GM10248 (cell line): Measurements from ENCODE around the gene PIGU.
"Not testable (repeated sequence)": the region's sequence is repeated elsewhere in the genome, so short reads cannot be mapped to it uniquely, and the experiment has no call there.

ENCODE experiments used
- CTCF ChIA-PET: fragments of 300-600 bp; sonication (Branson Sonifier 250); formaldehyde crosslinking; extraction: SDS; loops from one replicate; lab custom pipeline; 2021; ENCODE audit warnings: antibody characterized with exemption; lab: Yijun Ruan, JAX
- POLR2A ChIA-PET: fragments of 350-650 bp; sonication (Branson Sonifier 250); formaldehyde crosslinking; extraction: SDS; loops from one replicate; lab custom pipeline; 2020; ENCODE audit warnings: antibody characterized with exemption; lab: Yijun Ruan, JAX
- DNase-seq: peaks from one replicate; pipeline ENCODE4 v3.0.0; 2012; ENCODE audit errors: extremely low spot score
- TF ChIP-seq, protein P1 (sequence below): IDR thresholded peaks from 2 replicates; pipeline ENCODE4 v1.5.1; 2012; ENCODE audit warnings: mild to moderate bottlenecking, low read depth; ENCODE audit errors: extremely low read depth, missing control alignments, control extremely low read depth

Gene PIGU

DNA sequence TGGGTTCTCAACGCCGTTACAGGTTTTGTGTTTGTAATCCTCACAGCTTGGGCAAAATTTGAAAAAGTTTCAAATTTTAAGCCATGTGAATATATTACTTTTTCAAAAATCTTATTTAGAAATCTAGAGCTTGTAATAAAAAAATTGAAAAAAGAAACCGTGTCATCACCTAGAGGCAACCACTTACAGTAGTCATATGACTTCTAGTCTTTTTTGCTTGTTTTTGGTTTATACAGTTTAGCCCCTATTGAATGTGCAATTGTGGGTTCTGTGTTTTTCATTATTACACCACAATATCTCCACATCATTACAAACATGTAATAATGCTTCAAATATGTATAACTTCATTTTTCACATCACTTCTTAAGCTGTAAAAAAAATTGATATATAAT is 159.8 kb downstream of the PIGU start:
- POLR2A ChIA-PET = interaction anchor here (0.6 to 1.1 kb wide), 2 partner anchors 215 to 1450 kb away, joined by 3 to 7 read pairs; no protein-coding TSS in a partner anchor

DNA sequence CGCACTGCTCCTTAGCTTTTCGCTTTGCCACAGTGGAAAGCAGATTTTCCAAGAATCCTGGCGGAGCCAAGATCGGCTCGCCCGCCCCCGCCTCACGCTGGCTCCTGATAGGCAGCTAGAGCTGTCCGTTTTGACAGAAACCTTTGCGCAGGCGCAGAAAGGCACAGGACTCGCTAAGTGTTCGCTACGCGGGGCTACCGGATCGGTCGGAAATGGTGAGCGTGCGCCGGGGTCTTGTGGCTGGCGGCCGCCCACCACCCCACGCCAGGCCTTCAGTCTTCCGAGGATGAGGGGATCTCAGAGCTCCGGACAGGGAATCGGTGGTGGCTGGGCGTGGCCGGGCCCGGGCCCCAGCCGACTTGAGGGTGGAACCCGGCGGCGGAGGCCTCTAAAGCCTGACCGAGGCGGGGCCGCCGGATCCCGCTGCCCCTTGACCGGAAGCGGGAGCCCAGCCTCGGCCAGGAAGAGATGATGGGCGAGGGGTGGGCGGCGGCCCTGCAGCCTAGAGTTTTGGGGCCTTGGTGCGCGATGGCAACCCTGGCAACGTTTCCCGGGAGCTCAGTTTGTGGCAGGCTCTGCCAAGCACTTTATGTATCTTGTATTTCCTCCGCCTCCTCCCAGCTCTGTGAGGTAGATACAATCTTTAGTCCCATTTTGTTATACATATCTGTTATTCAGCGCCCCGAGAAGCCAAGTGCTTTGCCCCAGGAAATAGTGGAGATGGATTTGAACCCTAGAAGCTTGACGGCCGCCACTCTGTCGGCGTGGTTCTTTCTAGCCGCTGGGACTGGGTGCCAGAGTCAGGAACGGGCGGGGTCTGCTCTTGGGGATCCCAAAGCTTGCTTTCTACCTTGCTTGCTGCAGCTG is 160.4 kb downstream of the PIGU start, which contains the start of gene DYNLRB1:
Gene DYNLRB1 (plus strand): TSS at position 176 of the 867 bp plus-strand sequence. CDS start 37 bp downstream, at position 213.
- peak; percentile 92 for DNase-seq
- ChIA-PET CTCF (interaction anchor here (0.9 to 4.9 kb wide), 12 partner anchors 8 to 326 kb away, joined by 3 to 60 read pairs (median 4); no protein-coding TSS in a partner anchor), POLR2A (interaction anchor here (0.6 to 1.0 kb wide), 2 partner anchors 117 to 1451 kb away, joined by 3 to 7 read pairs; no protein-coding TSS in a partner anchor)
- TF ChIP-seq, protein P1, sequence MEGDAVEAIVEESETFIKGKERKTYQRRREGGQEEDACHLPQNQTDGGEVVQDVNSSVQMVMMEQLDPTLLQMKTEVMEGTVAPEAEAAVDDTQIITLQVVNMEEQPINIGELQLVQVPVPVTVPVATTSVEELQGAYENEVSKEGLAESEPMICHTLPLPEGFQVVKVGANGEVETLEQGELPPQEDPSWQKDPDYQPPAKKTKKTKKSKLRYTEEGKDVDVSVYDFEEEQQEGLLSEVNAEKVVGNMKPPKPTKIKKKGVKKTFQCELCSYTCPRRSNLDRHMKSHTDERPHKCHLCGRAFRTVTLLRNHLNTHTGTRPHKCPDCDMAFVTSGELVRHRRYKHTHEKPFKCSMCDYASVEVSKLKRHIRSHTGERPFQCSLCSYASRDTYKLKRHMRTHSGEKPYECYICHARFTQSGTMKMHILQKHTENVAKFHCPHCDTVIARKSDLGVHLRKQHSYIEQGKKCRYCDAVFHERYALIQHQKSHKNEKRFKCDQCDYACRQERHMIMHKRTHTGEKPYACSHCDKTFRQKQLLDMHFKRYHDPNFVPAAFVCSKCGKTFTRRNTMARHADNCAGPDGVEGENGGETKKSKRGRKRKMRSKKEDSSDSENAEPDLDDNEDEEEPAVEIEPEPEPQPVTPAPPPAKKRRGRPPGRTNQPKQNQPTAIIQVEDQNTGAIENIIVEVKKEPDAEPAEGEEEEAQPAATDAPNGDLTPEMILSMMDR = no peak

More for the DNA sequence above, 159.8 kb downstream of the PIGU start:
- DNase-seq = no peak
- TF ChIP-seq, protein P1 = no peak
- CTCF ChIA-PET = interaction anchor here (0.9 to 4.9 kb wide), 7 partner anchors 15 to 326 kb away, joined by 3 to 60 read pairs (median 4); no protein-coding TSS in a partner anchor

DNA sequence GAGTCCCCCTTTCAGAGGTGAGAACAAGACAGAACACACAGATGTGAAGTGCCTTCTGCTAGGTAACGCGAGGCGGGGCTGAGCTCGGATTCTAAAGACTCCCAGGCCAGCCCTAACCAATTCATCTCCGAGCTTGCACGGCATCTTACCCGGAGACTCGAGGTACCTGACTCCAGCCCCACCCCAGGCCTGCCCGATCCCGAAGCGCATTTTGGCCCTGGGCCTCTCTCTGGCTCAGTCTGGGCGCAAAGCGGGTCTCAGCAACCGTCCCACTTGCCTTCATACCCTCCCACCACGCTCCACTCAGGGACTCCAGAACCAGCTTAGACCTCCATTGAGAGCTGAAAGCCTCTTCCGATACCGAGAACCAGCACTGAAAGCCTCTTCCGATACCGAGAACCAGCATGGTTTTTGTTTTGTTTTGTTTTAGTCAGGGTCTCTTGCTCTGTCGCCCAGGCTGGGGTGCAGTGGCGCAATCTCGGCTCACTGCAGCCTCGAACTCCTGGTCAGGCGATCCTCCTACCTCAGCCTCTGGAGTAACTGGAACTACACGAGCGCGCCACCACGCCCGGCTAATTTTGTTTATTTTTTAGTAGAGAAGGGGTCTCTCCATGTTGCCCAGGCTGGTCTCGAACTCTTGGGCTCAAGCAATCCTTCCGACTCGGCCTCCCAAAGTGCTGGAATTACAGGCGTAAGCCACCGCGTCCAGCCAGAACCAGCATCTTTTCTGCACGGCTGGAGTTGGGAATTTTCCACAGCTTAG is 161.2 kb downstream of the PIGU start:
- POLR2A ChIA-PET = interaction anchor here (1.0 kb wide), 1 partner anchor 117 kb away, joined by 3 read pairs; no protein-coding TSS in a partner anchor
- CTCF ChIA-PET = interaction anchor here (0.6 to 4.9 kb wide), 15 partner anchors 9 to 325 kb away, joined by 3 to 60 read pairs (median 3); no protein-coding TSS in a partner anchor
- TF ChIP-seq, protein P1 = no peak
- DNase-seq = peak; percentile 82

DNA sequence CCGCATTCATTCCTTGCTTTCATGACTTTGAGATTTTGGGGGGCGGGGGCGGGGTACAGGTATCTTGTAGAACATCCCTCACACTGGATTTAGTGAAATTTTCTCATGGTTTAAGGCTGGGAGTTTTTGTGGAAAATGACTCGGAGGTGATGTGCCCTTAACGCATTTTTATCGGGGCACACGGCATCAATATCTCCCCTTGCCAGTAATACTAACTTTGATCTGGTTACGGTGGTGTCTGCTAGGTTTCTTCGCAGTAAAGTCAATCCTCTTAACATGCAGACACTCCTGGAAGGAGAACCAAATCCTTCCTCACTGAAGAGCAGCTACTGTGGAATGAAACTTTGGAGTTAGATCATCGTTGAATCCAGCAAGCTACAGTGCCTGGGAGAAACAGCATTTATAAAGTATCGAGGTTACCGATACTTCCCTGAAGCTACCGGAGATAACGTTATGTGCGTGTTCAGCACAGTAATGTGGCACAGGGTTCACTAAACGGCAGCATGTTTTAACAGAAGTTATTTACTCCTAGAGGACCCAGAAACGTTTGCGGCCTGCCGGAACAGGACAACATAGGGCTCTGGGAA is 161.9 kb downstream of the PIGU start:
- TF ChIP-seq, protein P1 = no peak
- ChIA-PET CTCF (interaction anchor here (0.6 to 4.9 kb wide), 14 partner anchors 10 to 324 kb away, joined by 3 to 60 read pairs (median 3); no protein-coding TSS in a partner anchor), POLR2A (interaction anchor here (0.6 kb wide), 1 partner anchor 1210 kb away, joined by 4 read pairs; no protein-coding TSS in a partner anchor)
- DNase-seq = no peak

DNA sequence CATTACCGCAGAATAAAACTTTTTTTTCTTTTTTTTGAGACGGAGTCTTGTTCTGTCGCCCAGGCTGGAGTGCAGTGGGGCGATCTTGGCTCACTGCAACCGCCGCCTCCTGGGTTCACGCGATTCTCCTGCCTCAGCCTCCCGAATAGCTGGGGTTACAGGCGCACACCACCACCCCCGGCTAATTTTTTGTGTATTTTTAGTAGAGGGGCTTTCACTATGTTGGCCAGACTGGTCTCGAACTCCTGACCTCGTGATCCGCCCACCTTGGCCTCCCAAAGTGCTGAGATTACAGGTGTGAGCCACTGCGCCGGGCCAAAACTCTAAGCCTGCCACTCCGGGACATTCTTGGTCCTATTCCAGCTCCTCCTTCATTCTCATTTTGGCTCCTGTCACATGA is 162.9 kb downstream of the PIGU start:
- not testable (repeated sequence) for DNase-seq
- CTCF ChIA-PET = interaction anchor here (1.0 to 1.5 kb wide), 5 partner anchors 21 to 201 kb away, joined by 3 to 4 read pairs (median 3); no protein-coding TSS in a partner anchor

GRCh38 chr20:34512955-34513419 is 163.9 kb downstream of the PIGU start:
- POLR2A ChIA-PET = no interaction called here
- CTCF ChIA-PET = interaction anchor here (1.0 to 2.1 kb wide), 6 partner anchors 10 to 257 kb away, joined by 4 to 10 read pairs (median 4); no protein-coding TSS in a partner anchor
- no peak for DNase-seq
- TF ChIP-seq, protein P1 = no peak

More for the DNA sequence above, 162.9 kb downstream of the PIGU start:
- POLR2A ChIA-PET = interaction anchor here (0.7 kb wide), 1 partner anchor 13 kb away, joined by 3 read pairs; no protein-coding TSS in a partner anchor
